GM15510 (cell line): Measurements from ENCODE around the gene ANXA9.

Experiments used
- POLR2A ChIP-seq: IDR thresholded peaks from 3 replicates; pipeline ENCODE4 v1.6.1; 2011; ENCODE audit warnings: borderline replicate concordance; ENCODE audit not compliant: insufficient read length; ENCODE audit errors: extremely low read depth

Gene ANXA9

GRCh38 chr1:150992626-150993025 is 10.5 kb downstream of the ANXA9 start:
- TF ChIP-seq POLR2A: no peak

DNA sequence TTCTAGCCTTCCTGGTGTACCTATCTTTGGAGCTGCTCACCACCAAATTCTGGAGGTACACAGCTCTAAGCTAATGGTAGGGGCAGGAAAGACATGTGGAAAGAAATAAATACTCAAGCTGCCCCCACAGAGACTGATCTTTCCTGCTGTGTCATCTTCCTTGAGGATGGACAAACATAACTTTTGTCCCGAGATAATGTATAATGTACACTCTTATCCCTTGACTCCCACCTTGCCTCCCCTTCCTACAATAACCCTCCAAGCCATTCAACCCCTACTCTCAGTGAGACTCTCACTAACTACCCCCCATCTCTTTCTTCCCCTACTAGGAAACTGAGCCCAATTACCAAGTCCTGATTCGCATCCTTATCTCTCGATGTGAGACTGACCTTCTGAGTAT is 12.2 kb downstream of the ANXA9 start:
- TF ChIP-seq POLR2A: no peak

DNA sequence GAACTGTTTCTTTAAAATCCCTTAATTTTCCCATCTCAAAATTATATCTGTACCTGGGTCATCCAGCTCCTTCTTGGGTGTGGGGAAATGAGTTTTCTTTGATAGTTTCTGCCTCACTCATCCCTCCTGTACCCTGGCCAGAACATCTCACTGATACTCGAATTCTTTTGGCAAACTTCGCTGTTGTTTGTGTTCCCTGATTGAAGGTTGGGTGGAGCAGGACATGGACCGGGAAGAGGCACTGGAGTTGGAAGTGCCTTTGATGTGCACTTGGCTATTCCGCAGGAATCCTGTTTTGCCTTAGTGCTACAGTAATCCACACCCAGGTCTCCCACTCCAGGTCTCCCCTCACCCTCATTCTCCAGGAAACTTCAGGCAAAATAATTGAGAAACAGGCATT is 13.4 kb downstream of the ANXA9 start:
- TF ChIP-seq POLR2A: no peak

DNA sequence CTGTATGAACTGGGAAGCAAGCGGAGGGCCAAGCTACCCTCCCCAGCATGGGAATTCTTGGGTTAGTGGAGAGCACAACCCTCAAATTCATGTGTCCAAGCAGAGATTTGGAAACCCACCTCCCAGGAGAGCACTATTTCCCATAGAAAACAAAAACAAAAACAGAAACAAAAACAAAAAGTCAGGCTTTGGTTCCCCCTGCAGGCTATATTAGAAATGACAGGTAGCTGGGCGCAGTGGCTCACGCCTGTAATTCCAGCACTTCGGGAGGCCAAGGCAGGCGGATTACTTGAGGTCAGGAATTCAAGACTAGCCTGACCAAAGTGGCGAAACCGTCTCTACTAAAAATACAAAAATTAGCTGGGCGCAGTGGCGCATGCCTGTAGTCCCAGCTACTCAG is 13.8 kb downstream of the ANXA9 start:
- no peak for TF ChIP-seq POLR2A

GRCh38 chr1:150997126-150997872 is 15.2 kb downstream of the ANXA9 start:
- TF ChIP-seq POLR2A: no peak

GRCh38 chr1:150997949-150998348 is 15.9 kb downstream of the ANXA9 start:
- TF ChIP-seq POLR2A: no peak

DNA sequence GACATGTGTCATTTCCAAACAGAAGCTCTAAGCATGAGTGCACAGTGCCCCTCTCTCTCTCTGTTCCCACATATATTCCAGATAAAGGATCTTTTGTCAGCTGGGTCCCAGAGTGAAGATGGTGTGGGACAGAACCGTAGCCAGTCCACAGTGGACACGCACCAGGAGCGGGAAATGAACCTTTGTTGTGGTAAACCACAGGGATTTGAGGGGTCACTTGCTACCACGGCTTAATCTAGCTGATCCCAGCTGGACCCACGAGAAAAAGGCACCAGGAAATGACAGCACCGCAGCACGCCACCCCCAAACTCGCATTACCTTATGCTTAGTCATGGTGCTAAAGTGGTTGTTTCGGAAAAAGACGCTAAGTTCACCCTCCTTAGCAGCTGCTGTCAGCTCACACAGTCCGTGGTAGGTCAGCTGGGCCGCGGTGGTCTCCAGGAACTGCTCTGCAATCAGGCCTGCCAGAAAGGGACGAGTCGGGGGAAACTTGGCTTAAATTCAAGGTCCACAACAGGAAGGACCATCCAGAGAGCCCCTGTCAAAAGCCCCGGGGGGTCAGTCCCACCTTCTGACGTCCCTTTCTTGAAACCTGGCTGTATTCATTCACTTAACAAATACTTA is 17.1 kb downstream of the ANXA9 start:
- TF ChIP-seq POLR2A: no peak

GRCh38 chr1:150999926-151000325 is 17.8 kb downstream of the ANXA9 start:
- no peak for TF ChIP-seq POLR2A

- TF ChIP-seq POLR2A: no peak
These were observed 18.3 kb downstream of the ANXA9 start for GRCh38 chr1:151000408-151000807.

- TF ChIP-seq POLR2A: no peak
These were observed 19.5 kb downstream of the ANXA9 start for GRCh38 chr1:151001602-151002001.

GRCh38 chr1:151002051-151002450 is 20.0 kb downstream of the ANXA9 start:
- TF ChIP-seq POLR2A: no peak

GRCh38 chr1:151002611-151003010 is 20.5 kb downstream of the ANXA9 start:
- no peak for TF ChIP-seq POLR2A

DNA sequence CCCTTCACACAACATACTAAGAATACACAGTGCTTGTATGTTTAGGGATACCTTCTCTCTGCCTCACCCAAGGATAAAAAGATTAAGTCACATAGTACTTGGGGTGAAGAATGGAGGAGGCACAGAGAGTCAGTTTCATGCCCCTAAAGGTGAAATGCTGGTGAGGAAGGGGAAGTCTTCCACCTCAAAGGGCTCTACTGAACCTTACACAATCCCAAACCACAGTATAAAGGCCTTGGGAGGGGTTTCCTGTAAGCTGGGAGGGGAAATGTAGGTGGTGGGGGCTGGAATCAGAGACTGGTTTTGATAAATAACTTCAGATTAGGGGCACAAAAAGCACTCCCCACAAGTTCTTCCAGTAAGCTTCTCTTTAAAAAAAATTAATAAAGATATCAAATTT is 21.1 kb downstream of the ANXA9 start:
- no peak for TF ChIP-seq POLR2A

DNA sequence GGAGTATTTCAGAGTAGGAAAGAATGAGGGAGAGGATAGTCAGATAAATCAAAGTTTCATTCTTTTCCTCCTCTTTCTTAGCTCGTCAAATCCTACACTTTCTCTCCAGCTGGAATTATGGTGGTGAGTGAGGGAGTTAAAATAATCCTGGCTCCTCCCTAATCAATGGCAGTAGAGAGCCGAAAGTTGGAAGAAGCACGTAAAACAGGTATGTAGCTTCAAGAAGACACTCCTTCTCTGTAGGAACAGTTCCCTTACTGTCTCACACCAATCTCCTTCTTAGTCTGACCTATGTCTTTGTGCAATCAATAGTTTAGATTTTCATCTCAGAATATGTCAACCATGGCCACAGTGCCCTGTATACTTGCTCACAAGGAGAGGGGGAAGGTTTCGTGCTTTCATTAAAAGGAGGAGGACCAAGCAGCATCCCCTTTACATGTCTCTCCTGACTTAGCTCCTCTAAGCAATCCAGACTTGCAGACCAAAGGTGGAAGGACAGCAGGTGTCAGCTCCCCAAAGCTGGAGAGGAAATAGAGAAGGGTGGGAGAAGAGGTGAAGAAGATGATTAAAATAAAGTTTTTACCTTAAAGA is 23.7 kb downstream of the ANXA9 start:
- no peak for TF ChIP-seq POLR2A

DNA sequence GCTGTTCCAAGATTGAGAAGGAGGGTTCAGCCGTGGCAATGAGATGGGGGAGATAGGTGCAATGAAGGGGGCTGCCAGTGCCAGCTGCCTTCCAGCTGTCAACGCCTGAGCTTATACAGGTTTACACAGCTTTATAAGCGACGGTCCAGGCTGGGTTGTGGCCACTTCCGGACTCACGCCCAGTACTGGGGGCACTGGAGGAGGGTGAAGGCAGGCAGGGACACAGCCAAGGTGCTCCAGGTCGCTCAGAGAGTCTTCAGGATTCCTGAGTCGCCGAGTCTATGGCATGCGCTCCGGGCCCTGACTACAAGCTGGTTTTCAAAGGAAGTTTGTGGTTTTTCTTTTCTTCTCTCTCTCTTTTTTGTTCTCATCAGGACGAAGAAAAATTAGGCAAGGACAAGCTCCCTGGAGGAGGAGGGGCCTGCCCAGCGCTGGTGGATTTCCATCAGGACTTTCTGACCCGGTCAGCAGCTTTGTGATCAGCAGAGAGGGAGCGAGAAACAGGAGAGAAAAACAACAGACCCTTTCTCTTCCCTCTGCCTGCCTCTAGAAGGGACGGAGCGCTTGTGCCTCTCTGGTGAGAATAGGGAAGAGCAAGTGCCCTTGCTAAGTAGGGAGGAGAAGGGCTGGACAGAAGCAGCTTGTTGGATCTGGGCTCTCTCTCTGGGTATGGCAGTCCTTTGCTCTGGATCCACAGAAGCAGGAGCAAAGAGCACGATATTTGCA is 24.4 kb downstream of the ANXA9 start, which contains the start of gene MINDY1:
MINDY1 (minus strand) TSS at position 576 of the 726 bp plus-strand sequence. CDS start 4,285 bp downstream, outside the sequence.
- peak; percentile 28 for TF ChIP-seq POLR2A

GRCh38 chr1:151007853-151008243 is 25.8 kb downstream of the ANXA9 start:
- TF ChIP-seq POLR2A: no peak
